Measurements from ENCODE around the gene HYOU1.
"Not testable (repeated sequence)": the region's sequence is repeated elsewhere in the genome, so short reads cannot be mapped to it uniquely, and the experiment has no call there.

The HYOU1 gene, protein sequence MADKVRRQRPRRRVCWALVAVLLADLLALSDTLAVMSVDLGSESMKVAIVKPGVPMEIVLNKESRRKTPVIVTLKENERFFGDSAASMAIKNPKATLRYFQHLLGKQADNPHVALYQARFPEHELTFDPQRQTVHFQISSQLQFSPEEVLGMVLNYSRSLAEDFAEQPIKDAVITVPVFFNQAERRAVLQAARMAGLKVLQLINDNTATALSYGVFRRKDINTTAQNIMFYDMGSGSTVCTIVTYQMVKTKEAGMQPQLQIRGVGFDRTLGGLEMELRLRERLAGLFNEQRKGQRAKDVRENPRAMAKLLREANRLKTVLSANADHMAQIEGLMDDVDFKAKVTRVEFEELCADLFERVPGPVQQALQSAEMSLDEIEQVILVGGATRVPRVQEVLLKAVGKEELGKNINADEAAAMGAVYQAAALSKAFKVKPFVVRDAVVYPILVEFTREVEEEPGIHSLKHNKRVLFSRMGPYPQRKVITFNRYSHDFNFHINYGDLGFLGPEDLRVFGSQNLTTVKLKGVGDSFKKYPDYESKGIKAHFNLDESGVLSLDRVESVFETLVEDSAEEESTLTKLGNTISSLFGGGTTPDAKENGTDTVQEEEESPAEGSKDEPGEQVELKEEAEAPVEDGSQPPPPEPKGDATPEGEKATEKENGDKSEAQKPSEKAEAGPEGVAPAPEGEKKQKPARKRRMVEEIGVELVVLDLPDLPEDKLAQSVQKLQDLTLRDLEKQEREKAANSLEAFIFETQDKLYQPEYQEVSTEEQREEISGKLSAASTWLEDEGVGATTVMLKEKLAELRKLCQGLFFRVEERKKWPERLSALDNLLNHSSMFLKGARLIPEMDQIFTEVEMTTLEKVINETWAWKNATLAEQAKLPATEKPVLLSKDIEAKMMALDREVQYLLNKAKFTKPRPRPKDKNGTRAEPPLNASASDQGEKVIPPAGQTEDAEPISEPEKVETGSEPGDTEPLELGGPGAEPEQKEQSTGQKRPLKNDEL

DNA sequence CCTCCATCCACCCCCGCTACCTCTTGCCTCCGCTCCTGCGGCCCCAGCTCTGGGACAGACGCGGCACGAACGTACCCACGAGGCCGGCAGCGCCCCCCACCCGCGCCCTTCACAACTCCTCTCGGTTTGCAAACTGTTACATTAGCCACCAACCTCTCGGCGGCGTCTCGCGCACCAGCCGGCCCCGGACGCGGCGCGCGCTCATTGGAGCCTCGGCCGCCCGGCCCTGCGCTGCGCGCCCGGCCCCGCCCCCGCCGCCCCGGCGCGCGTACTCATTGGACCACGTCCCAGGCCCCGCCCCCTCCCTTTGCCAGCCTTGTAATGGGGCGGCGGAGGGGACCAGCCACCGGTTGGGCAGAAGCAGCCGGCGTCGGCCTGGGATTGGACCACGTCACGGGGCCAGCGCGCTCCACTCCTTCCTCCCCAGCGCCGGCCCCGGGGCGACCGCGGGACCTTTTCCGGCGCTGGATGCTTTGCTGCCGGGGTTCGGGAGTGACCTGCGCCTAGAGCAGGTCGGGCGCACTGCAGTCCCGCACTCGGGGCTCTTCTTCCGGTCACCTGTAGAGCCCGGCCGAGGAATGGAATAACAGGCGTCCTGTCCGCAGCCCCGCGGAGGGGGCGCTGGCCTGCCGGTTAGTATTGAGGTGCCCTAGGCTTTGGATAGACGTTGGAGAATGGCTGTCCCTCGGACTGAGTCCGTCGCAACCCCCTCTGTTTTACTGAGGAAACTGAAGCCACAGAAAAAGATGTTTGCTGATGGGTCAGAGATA lies at the start of gene HYOU1:
Gene HYOU1, minus strand, starts transcription at position 206 of the 770 bp plus-strand sequence. CDS start 1,045 bp downstream, outside the sequence.
- peak; percentile 99 for DNase-seq

DNA sequence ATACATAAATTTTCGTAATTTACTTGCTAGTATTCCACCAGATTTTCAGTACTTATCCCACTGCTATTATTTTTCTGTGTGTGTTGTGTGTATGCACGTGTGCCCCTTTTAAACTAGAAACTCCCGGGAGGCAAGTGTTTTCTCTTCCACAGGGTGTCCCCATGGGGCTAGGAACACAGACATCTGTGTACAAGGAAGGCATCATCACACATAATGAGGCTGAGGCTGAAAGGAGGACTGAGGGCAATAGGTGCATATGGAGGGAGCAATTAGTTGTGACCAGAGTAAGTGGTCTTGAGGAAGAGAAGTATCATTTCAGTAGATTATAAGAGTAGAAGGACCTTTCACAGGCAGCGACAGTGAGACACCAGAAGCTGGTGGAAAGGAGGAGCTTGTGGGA lies 46.8 kb upstream of the HYOU1 start:
- no peak for DNase-seq

DNA sequence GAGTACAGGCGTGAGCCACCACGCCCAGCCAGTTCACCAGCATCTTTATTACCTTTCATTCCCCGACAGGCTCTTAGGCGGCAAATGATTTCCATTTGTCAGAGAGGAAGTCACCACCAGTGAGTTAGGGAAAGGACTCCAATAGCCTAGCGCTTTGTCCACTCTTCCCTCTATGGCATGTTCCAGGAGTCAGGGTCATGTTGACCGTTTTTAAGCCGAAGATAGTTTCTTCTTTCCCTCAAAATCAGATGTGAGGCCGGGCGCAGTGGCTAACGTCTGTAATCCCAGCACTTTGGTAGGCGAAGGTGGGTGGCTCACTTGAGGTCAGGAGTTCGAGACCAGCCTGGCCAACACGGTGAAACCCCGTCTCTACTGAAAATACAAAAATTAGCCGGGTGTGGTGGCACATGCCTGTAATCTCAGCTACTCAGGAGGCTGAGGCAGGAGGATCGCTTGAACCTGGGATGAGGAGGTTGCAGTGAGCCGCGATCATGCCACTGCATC lies 46.2 kb upstream of the HYOU1 start:
- not testable (repeated sequence) for DNase-seq

DNA sequence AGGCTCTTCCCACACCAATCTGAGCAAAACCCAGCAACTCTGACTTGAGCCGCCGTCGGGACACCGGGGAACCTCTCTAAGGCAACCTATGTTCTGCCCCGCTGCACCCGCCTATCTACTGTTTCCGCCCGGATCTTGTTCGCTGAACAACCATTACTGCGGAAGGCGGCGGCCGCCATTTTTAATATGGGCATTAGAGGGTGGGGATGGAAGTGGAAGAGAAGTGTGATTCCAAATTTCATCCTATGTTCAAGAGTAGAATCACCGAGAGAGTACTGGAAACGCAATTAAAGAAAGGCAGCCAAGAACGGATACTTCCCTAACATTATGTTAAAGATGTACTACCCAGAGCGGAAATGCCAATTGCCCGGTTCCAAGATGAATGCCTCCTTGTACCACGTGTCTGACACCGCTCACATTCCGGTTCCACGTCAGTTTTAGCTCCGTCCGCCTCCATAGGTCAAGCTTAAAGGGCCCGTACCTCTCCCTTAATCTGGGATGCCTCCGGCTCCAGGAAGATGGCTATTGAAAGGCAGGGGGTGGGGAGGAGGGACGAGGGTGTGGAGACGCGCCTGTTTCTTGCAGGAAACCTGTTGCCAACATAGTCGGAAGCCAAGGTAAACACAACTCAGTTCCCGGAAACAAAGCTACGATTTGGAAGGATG lies 44.9 kb upstream of the HYOU1 start, which contains the start of gene DPAGT1:
Gene DPAGT1, minus strand, starts transcription at position 95 of the 665 bp plus-strand sequence. CDS start 198 bp downstream, outside the sequence.
- DNase-seq, result peak; percentile 79

DNA sequence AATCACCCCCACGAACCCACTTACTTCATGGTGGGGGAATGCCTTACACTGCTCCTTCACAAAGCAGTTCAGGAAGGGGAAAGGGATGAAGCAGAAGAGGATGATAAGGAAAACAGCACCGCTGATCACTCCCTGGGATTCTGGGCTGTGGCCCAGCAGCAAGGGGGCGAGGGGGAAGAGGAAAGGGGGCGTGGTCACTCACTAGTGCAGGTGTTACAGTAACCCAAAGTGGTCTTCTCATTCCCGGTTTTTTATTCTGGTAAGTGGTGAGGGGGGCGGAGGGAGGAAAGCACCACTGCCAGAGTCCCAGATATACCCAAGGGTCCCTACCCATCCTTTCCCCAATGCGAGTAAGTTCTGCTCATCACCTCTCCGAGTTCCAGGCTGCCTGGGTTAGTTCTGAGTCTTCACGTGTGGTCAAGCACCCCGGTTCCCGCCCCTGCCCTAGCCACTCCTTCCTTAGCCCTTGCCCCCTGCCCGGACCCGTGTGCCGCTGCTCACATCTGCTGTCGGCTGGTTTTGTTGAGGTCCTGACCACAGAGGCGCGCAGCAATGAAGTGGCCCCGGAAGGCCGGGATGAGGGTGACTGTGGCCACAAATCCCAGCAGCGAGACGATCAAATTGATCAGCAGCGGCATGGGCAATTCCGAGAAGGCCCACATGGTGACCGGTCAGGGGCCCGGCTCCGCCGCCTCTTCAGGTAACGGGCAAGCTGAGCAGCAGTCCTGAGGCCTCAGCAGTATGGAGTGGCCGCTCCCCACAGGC lies 44.2 kb upstream of the HYOU1 start:
- DNase-seq, result no peak

DNA sequence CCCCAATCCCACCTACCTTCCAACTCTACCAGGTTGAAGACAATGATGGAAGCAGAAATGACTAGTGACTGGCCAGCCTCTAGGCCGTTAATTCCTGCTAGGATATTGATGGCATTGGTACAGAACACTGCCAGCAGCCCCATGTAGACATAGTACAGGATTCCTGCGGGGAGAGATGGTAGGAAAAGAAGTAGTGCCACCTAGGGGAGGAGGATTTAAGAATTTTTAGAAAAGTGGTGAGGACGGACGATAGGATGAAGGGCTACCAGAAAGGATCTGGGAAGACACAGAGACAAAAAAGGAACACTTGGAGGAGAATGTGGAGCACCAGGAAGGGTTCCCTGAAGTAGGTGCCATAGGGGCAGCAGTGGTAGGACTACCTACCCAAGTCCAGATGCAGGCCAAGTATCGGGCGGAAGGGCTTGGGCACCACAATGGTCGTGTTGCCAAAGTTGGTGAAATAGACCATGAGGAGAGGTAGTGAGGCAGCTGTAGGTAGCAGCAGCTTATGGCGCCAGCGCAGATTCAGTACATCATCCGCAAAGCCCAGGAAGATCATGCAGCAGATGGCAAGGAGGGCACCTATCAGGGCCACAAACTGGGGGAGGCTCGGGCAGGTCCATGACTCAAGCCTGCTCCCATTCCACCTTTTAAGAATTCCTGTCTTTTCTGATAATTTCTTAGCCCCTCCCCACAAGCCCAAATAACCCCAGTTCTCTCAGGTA lies 43.4 kb upstream of the HYOU1 start:
- no peak for DNase-seq

DNA sequence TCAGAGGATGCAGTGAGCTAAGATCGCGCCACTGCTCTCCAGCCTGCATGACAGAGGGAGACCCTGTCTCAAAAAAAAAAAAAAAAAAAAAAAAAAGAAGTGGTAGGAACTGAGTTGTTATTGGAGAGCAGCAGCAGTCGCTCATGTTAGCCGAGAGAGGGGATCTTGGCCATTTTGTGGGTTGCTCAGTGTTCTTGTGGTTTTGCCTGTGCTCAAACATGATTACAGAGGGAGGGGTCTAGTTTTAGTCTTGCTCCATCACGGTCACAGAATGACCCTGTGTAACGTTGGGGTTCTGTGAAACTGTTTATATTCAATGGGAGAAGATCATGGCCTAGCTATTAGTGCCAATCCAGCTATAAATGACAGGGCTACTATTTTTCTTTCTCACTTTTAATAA lies 42.7 kb upstream of the HYOU1 start:
- DNase-seq, result no peak

DNA sequence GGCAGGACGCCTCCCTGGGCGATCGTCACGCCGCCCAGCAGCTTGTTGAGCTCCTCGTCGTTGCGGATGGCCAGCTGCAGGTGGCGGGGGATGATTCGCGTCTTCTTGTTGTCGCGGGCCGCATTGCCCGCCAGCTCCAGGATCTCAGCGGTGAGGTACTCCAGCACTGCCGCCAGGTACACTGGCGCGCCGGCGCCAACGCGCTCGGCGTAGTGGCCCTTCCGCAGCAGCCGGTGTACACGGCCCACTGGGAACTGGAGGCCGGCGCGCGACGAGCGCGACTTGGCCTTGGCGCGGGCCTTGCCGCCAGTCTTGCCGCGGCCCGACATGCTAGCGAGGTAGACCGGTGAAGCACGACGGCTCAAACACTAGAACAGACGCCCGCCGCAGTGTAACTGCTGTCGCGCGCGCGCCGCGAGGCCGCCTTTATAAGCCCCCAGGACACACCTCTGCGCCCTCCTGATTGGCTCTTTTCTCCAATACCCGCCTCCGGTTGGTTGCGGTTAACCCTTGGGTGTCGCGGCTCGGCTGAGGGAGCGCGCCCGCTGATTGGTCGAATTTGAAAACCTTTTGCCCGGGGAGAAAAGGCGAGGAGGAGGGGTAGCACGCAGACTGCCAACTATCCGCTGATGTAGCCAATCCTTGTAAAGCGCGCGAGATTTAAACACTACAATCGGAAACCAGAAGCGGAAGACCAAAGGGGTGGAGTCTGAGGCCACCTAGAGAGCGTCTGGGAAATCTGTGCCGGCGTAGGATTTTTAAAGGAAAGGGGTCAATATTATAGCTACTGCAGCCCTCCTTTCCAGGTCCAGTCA lies 38.3 kb upstream of the HYOU1 start:
- peak; percentile 98 for DNase-seq

DNA sequence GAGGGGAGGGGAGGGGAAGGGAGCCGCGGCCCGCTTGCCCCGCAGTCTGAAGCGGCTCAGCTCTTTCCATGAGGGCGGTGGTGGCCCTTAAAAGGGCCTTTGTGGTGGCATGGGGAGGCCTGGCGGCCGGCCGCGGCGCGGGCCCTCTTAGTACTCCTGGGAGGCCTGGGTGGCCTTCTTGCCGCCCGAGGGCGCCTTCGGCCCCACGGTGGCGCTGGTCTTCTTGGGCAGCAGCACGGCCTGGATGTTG lies 37.7 kb upstream of the HYOU1 start:
- DNase-seq, result peak; percentile 56

DNA sequence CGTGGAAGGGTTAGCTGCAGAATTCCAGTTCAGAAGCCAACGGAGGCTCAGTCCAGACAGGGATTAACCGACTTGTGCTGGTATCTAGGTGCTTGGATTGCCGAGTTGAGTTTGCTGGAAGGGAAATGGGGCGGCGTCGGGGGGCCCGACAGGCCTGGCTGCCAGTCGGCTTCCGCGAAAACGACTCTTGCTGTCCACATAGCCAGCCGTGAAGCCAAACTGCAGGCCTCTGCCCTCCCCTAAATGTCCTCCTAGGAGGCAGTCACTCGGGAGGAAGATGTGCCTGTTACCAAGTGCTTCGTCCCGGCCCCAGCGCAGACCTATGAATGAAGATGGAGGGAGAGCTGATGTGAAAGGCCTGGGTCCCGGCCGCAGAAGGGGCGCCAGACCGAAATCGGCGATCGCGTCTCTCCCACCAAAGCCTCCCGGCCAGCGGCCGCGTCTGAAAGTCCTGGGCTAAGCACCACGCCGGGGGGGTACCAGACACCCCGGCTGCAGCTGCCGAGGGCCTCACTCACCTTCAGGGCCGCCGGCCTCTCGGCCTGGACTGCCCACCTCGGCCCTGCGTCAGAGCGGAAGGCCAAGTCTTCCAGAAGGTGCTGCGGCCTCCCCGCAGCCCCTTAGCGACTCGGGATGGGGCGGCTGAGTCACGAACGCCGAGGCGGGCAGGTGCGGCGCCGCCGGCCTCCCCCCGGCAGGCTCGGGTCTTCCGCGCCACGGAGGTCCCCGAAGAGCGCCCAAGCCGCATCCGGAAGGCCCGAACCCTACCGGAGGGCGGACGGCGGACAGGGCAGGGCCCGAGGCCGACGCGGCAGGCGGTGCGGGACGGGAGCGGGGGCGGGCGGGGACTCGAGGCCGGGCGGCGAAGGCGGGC lies 37.2 kb upstream of the HYOU1 start:
- DNase-seq, result peak; percentile 50

DNA sequence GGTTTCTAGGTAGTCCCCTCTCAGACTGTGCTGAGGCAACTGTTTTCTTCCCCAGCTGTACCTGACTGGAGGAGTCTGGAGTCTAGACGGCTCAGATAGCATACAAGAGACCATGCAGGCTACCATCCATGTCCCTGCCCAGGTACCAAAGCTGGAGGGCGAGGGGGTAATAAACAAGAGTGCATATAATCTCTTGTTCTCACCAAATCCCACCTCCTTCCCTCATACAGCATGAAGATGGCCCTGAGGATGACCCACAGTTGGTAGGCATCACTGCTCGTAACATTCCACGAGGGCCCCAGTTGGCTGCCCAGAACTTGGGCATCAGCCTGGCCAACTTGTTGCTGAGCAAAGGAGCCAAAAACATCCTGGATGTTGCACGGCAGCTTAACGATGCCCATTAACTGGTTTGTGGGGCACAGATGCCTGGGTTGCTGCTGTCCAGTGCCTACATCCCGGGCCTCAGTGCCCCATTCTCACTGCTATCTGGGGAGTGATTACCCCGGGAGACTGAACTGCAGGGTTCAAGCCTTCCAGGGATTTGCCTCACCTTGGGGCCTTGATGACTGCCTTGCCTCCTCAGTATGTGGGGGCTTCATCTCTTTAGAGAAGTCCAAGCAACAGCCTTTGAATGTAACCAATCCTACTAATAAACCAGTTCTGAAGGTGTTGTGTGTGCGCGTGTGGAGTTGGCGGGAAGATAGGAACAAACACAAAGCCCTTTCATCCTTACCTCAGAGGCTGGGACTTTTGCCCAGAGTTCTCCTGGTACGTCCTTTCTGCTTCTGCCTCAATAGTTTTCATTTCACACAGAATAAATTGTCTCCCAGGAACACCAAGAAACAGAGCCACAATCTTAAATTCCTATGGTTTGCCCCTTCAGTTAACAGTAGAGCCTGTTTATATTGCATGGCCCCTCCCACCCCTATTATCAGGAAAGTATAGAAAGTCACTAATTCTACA lies 36.2 kb upstream of the HYOU1 start:
- DNase-seq, result no peak

DNA sequence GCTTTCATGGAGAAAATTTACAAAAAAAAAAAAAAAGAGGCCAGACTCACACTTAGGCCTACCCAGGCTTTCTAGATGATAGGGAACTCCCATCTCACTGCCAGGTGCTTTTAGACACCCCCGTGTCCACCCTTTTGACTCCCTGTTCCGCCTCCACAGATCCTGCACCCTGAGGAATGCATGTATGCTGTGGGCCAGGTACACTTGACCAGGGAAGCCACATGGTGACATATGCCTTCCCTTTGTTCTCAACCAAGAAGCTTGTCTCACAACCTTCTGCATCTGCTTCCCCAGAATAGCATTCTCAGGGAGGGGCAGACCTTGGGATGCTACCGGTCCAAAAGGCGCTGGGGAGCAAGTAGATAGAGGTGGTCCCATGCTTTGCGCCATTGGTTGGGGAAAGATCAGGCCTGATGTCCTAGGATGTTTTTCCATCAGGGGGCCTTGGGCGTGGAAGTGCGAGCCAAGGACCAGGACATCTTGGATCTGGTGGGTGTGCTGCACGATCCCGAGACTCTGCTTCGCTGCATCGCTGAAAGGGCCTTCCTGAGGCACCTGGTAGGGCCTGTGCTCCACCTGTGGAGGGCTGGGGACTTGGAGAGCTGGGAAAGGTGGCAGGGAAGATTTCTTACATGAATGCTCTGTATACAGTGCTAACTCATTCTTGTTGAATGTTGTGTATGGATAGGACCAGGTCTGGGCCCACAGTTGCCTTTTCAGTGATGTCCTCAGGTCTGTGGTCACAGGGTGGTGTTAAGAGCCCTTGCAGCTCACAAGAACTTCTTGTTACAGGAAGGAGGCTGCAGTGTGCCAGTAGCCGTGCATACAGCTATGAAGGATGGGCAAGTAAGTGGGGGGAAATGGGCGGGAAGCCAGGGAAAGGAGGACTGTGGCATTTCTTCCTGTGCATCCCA lies 35.2 kb upstream of the HYOU1 start:
- DNase-seq, result no peak

DNA sequence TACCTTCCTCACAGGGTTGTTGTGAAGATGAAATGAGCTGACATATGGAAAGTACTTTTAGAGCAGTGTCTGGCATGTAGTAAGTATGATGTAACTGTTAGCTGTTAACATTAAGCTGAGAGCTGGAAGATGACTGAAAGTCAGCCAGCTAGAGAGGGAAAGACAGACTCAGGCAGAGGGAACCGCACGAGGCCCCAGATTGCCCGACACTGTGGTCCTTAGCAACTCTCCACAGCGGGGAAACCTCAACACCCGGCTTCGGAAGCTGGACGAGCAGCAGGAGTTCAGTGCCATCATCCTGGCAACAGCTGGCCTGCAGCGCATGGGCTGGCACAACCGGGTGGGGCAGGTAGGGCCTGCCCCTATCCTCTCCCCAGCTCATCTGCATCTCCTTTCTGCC lies 34.2 kb upstream of the HYOU1 start:
- DNase-seq, result no peak

DNA sequence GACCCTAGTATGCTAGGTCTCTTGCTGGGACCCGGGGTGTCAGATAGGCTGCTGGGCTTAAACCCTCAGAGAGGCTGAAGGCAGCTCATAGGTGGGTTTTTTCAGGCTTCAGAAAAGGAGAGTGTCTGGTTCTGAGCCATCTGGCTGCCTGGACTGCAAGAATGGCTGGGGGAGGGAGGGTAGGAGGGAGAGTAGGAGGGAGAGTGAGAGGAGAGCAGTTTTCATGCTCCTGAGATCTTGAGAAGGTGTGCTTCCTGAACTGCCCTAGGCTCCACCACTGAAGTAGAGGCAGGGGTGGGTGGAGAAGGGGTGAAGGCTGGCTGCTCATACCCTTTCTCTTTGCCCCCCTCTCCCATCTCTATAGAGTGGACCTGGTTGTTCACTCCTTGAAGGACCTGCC lies 32.3 kb upstream of the HYOU1 start:
- DNase-seq, result no peak

DNA sequence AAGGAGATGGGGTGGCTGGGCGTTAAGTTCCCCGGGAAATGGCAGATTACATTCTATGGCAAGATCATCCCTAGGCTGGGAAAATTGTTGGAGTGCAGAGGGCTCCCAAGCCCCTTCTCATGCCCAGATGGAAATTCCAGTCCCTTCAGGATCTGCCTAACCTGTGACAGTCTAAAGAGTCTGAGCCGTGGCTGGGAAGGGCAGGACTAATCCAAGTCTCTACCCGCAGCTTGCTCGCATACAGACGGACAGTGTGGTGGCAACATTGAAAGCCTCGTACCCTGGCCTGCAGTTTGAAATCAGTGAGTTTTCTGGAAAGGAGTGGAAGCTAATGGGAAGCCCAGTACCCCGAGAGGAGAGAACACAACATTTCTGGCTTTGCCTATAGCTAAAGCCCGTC lies 31.4 kb upstream of the HYOU1 start:
- DNase-seq, result no peak

DNA sequence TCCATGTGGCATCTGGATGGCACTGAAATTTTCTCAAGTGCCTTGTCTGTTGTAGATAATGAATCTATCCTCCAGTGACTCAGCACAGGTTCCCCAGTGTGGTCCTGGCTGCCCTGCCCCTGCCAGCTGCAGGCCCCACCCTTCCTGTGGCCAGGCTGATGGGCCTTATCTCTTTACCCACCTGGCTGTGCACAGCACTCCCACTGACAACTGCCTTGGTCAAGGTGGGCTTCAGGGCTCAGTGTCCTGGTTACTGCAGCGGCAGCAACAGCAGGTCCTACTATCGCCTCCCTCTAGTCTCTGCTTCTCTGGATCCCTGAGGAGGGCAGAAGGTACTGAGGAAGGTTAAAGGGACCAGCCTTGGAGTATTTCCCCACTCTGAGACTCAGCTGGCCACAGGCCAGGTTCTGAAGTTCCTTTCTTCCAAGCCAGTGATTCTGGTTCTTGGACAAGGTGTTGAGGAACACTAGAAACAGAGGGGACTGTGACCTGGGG lies 30.8 kb upstream of the HYOU1 start:
- DNase-seq, result no peak

Measured in stimulated activated CD4-positive, alpha-beta T cell treated with anti-CD3 and anti-CD28 coated beads, Interleukin-12 subunit alpha, Interleukin-12 subunit beta, amount 100 ng/mL, for 4 hours (primary cell).